Activated CD4-positive, alpha-beta T cell treated with anti-CD3 and anti-CD28 coated beads, Interleukin-2, amount 10 ng/mL, durations not matched to agents 7 days and 5 days (primary cell): ENCODE data around the gene SIX6. TPM values are rescaled to one million over a fixed set of nuclear protein-coding genes. Genes with fewer than 3 reads are reported as not detected.
"Not testable (repeated sequence)": the region's sequence is repeated elsewhere in the genome, so short reads cannot be mapped to it uniquely, and the experiment has no call there.

Source experiments
- CTCF ChIA-PET: fragments of 350-600 bp; sonication (Branson Sonifier 250); formaldehyde crosslinking; loops from one replicate; lab custom pipeline; 2021; ENCODE audit warnings: antibody characterized with exemption; lab: Charles Lee
- POLR2A ChIA-PET: fragments of 350-600 bp; sonication (Branson Sonifier 250); formaldehyde crosslinking; loops from one replicate; lab custom pipeline; 2021; ENCODE audit warnings: antibody characterized with exemption; lab: Charles Lee
- DNase-seq: peaks from one replicate; pipeline ENCODE4 v3.0.0-alpha.2; 2020
- H3K27ac Mint-ChIP-seq: one replicate; pipeline ENCODE4 v1.8.0; 2021; ENCODE audit warnings: mild to moderate bottlenecking, moderate library complexity, mixed read lengths
- H3K27me3 Mint-ChIP-seq: one replicate; pipeline ENCODE4 v1.8.0; 2021; ENCODE audit warnings: mixed read lengths
- H3K36me3 Mint-ChIP-seq: one replicate; pipeline ENCODE4 v1.8.0; 2021; ENCODE audit warnings: low read depth, mixed read lengths
- H3K4me1 Mint-ChIP-seq: one replicate; pipeline ENCODE4 v1.8.0; 2021; ENCODE audit warnings: mixed read lengths
- H3K4me3 Mint-ChIP-seq: one replicate; pipeline ENCODE4 v1.8.0; 2021; ENCODE audit warnings: mild to moderate bottlenecking, moderate library complexity, mixed read lengths
- H3K9me3 Mint-ChIP-seq: one replicate; pipeline ENCODE4 v1.8.0; 2021; ENCODE audit warnings: mixed read lengths
- total RNA-seq, 2 experiments: library from RNA; stranded (reverse); gene quantifications; one replicate each; pipeline ENCODE4 v1.2.3, GENCODE V29; 2021

The SIX6 gene
- not detected for total RNA-seq

DNA sequence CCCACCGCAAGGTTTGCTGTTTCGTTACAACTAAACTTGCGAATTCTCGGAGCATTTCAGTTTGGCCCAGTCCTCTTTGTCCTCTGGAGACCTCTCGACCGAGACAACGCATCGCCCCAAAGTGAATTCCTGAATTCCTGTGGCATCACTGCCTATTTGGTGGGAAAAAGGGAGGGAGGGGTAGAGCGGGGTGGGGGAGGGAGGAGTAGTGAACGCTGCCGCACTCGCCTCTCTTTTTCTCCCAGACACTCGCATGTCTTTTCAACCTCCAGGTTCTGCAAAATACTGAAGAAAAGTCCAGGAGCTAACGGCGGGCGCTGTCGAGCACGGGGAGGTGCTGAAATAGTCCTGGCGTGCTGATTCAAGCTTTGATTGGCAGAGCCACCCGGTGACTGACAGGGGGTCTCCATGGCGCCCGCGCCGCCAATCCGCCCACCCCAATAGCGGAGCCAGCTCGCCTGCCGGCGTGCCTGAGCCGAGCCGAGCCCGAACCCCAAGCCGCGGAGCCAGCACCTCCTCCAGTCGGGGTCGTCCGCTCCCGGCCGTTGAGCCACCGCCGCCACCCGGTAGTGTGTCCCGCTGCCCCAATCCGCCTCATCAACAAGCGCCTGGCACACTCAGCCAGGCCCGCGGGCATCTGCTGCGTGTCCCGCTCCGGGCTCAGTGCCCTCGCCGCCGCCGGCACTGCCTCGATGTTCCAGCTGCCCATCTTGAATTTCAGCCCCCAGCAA, at the start of gene SIX6:
Gene SIX6 (plus strand): TSS at position 440 of the 731 bp plus-strand sequence. CDS start 253 bp downstream, at position 693.
- H3K4me3 Mint-ChIP-seq = peak within 1 kb of the TSS; percentile 22
- no peak for DNase-seq
- peaks cover 9% of the 10 kb centered on the region for H3K4me1 Mint-ChIP-seq
- ChIA-PET POLR2A (no interaction called here), CTCF (no interaction called here)
- peaks cover 3% of the 10 kb centered on the region for H3K9me3 Mint-ChIP-seq
- peak within 1 kb of the TSS; percentile 62 for H3K27ac Mint-ChIP-seq
- peaks cover 90% of the 10 kb centered on the region for H3K27me3 Mint-ChIP-seq
- H3K36me3 Mint-ChIP-seq = no peaks in the 10 kb centered on the region

DNA sequence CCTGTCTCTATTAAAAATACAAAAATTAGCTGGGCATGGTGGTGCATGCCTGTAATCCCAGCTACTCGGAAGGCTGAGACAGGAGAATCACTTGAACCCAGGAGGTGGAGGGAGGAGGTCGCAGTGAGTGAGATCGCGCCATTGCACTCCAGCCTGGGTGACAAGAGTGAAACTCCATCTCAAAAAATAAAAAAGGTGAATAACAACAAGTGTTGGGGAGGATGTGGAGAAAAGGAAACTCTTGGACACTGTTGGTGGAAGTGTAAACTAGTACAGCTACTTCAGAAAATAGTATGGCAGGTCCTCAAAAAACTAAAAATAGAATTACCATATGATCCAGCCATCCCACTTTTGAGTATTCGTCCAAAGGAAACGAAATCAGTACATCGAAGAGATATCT, 28.7 kb upstream of the SIX6 start:
- POLR2A ChIA-PET, H3K4me3 Mint-ChIP-seq, CTCF ChIA-PET, DNase-seq, H3K4me1 Mint-ChIP-seq, H3K36me3 Mint-ChIP-seq, H3K9me3 Mint-ChIP-seq, H3K27ac Mint-ChIP-seq: not testable (repeated sequence)
- peaks cover 23% of the 10 kb centered on the region for H3K27me3 Mint-ChIP-seq

DNA sequence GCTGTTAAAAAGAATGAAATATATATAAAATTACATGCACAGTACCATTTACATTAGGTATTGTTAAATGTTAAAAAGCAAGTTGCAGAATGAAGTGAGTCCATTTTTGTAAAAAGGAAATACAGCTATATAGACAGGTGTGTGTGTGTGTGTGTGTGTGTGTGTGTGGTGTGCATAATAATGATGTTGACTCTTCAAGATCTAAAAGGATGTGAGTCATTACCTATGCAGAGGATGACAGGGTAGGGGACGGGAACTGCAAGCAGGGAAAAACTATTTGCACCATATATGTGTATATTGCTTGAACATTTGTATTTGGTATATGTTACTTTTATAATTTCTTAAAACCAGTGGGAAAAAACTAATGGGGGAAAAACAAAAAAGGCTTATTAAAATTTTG, 26.2 kb upstream of the SIX6 start:
- ChIA-PET CTCF (no interaction called here), POLR2A (no interaction called here)
- Mint-ChIP-seq H3K4me1 (peaks cover 5% of the 10 kb centered on the region), H3K27ac (no peak overlapping the region), H3K36me3 (peaks cover 1% of the 10 kb centered on the region), H3K27me3 (peaks cover 26% of the 10 kb centered on the region), H3K4me3 (no peak overlapping the region), H3K9me3 (peaks cover 4% of the 10 kb centered on the region)
- no peak for DNase-seq

DNA sequence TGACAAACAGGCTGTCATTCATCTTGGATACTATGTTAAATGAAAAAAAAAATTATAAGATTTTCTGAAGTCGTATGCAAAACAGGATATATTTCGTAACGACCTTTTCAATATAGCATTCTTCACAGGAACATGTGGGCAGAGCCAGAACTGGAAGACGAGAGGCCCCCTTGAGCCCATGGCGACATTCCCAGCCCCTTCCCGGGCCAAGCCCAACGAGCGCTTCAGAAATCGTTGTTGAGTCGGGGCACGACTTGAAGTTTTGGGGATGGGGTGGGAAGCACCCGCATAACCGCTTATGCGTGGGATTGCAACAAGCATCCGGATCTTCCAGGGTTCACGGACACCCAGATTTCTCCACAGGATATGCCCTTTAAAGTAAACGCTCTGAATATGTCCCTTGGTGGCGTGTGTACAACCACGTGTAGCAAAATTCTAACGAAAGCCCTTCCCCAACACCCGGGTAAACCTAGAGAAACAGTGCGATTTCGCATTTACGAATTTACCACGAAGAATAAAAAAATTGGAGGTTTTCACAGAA, 23.8 kb upstream of the SIX6 start:
- Mint-ChIP-seq H3K27me3 (peaks cover 26% of the 10 kb centered on the region), H3K9me3 (peaks cover 4% of the 10 kb centered on the region), H3K36me3 (peaks cover 1% of the 10 kb centered on the region), H3K4me3 (peak overlapping the region; percentile 21), H3K4me1 (peaks cover 5% of the 10 kb centered on the region), H3K27ac (no peak overlapping the region)
- ChIA-PET CTCF (no interaction called here), POLR2A (no interaction called here)
- no peak for DNase-seq

DNA sequence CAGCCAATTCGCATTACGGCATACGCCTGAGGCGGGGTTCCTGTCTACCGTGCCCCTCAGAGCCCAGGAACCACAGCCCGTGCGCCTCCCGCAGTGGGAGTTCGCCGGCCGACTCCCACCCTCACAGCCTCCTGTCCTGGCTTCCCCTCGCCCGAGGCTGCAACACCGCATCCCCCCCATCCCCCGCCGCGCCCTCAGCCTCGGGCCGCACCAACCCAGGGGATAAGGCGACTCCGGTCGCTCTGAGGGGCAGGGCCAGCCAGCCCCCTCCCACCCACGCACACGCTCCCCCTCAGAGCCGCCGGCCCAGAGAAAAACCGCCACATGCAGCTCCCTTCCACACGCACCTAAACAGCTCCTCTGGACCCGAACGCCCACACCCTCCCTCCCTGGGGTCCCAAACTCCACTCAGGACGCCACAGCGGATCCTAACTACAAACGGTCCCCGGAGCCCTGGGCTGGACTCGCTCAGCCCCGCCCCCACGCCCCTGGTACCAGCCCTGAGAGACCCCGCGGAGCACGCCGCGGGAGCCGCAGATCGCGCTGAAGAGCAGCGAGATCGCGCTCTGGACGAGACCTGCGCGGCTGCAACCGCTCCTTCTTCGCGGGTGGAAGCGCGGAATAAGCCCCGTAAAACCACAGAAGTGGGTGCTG, 23.2 kb upstream of the SIX6 start, which contains the start of gene C14orf39:
Gene C14orf39 (minus strand): TSS at position 466 of the 654 bp plus-strand sequence. CDS start 985 bp downstream, outside the sequence.
- peaks cover 1% of the 10 kb centered on the region for H3K36me3 Mint-ChIP-seq
- H3K27ac Mint-ChIP-seq = no peak within 1 kb of the TSS
- H3K4me3 Mint-ChIP-seq = peak within 1 kb of the TSS; percentile 21
- peaks cover 25% of the 10 kb centered on the region for H3K27me3 Mint-ChIP-seq
- CTCF ChIA-PET = no interaction called here
- POLR2A ChIA-PET = no interaction called here
- DNase-seq = no peak
- H3K4me1 Mint-ChIP-seq = peaks cover 5% of the 10 kb centered on the region
- H3K9me3 Mint-ChIP-seq = peaks cover under 1% of the 10 kb centered on the region

DNA sequence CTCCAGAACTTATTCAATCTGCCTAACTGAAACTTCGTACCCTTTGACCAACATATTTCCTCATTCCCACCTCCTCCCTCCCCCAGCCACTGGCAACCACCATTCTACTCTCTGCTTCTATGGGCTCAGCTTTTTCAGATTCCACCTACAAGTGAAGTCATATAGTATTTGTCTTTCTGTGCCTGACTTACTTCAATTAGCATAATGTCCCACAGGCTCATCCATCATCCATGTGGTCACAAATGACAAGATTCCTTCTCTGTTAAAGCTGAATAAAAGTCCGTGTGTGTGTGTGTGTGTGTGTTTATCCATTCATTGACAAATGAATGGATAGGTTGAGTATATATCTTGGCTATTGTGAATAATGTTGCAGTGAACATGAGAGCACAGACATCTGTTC, 21.7 kb upstream of the SIX6 start:
- Mint-ChIP-seq H3K27me3 (peaks cover 28% of the 10 kb centered on the region), H3K9me3 (no peaks in the 10 kb centered on the region), H3K27ac (no peak overlapping the region), H3K4me3 (no peak overlapping the region), H3K4me1 (peaks cover 5% of the 10 kb centered on the region), H3K36me3 (peaks cover 1% of the 10 kb centered on the region)
- CTCF ChIA-PET = interaction anchor here (0.6 kb wide), 1 partner anchor 18 kb away, joined by 6 read pairs; no protein-coding TSS in a partner anchor
- POLR2A ChIA-PET = no interaction called here
- DNase-seq = no peak

DNA sequence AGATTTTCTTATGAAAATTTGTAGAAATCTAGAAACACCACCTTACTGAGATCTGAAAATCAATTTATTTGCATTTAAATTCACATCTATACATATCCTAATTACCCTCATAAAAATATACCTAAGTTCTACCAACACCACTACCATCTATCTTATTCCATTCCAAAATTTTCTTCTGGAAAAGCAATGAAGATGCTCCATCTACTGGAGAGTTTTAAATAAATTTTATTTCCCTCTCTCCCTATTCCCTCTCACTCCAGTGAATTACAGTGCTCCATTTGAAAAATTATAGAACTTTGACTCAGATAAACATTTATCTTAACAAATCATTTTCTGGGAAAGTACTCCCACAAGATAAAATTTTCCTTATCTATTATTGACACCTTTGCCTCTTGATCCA, 20.8 kb upstream of the SIX6 start:
- H3K4me3 Mint-ChIP-seq = no peak overlapping the region
- peaks cover 23% of the 10 kb centered on the region for H3K27me3 Mint-ChIP-seq
- H3K9me3 Mint-ChIP-seq = no peaks in the 10 kb centered on the region
- peaks cover 1% of the 10 kb centered on the region for H3K36me3 Mint-ChIP-seq
- no peak for DNase-seq
- no peak overlapping the region for H3K27ac Mint-ChIP-seq
- H3K4me1 Mint-ChIP-seq = peaks cover 5% of the 10 kb centered on the region
- ChIA-PET CTCF (no interaction called here), POLR2A (no interaction called here)

DNA sequence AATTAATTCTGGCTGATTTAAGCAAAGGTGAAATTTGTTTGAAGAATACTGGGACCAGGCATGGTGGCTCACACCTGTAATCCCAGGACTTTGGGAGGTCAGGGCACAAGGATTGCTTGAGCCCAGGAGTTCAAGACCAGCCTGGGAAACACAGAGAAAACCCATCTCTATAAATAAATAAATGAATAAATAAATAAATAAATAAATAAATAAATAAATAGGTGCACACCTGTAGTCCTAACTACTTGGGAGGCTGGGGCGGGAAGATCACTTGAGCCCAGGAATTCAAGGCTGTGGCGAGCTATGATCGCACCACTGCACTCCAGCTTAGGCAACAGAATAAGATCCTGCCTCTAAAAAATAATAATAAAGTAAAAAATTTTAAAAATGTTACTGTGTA, 18.7 kb upstream of the SIX6 start:
- no peak overlapping the region for H3K4me3 Mint-ChIP-seq
- H3K4me1 Mint-ChIP-seq = peaks cover 4% of the 10 kb centered on the region
- peaks cover 14% of the 10 kb centered on the region for H3K27me3 Mint-ChIP-seq
- peaks cover 1% of the 10 kb centered on the region for H3K36me3 Mint-ChIP-seq
- H3K9me3 Mint-ChIP-seq = no peaks in the 10 kb centered on the region
- H3K27ac Mint-ChIP-seq = no peak overlapping the region
- POLR2A ChIA-PET = no interaction called here
- CTCF ChIA-PET = no interaction called here
- DNase-seq = no peak

DNA sequence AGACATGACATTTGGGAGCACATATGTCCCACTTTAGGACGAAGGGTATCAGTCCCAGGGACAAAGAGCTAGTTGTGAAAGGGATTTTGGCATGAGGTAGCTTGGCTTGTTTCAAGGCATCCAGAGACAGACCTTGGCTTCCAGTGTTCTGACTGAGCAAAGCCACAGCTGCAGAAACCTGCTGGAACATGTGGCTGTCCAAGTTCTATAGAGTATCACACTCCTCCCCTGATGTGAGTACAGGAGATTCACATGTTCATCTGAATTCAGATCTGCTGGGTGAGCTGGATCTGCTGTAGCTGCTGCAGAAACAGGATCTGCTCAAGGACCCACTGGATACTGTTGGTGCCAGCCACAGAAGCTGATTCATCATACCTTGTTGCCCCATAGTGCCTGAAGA, 13.0 kb upstream of the SIX6 start:
- no peak overlapping the region for H3K27ac Mint-ChIP-seq
- no peaks in the 10 kb centered on the region for H3K9me3 Mint-ChIP-seq
- no peaks in the 10 kb centered on the region for H3K4me1 Mint-ChIP-seq
- DNase-seq = no peak
- CTCF ChIA-PET = no interaction called here
- H3K4me3 Mint-ChIP-seq = no peak overlapping the region
- peaks cover 6% of the 10 kb centered on the region for H3K27me3 Mint-ChIP-seq
- POLR2A ChIA-PET = no interaction called here
- H3K36me3 Mint-ChIP-seq = no peaks in the 10 kb centered on the region

DNA sequence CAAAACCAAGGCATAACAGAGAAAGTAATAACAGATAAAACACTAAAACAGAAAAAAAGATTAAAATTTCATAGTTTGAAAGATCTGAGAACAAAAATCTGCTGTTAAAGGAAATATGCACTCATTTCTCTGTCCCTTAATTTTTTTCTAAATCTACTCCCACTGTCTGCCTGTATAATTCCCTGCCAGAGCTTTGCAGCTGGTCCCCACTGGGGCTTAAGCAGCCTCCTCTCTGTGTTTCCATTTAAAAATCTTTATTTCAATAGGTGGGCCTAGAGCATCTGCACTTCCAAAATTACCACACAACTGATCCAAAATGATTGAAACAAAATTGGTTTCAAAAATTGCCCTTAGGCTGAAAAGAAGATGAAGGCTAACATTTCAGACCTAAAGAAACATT, 6.4 kb upstream of the SIX6 start:
- CTCF ChIA-PET = interaction anchor here (0.6 kb wide), 1 partner anchor 143 kb away, joined by 3 read pairs; no protein-coding TSS in a partner anchor
- H3K9me3 Mint-ChIP-seq = no peaks in the 10 kb centered on the region
- no peaks in the 10 kb centered on the region for H3K36me3 Mint-ChIP-seq
- POLR2A ChIA-PET = no interaction called here
- H3K4me1 Mint-ChIP-seq = peaks cover 2% of the 10 kb centered on the region
- H3K27me3 Mint-ChIP-seq = peaks cover 54% of the 10 kb centered on the region
- no peak overlapping the region for H3K4me3 Mint-ChIP-seq
- no peak overlapping the region for H3K27ac Mint-ChIP-seq
- DNase-seq = no peak

DNA sequence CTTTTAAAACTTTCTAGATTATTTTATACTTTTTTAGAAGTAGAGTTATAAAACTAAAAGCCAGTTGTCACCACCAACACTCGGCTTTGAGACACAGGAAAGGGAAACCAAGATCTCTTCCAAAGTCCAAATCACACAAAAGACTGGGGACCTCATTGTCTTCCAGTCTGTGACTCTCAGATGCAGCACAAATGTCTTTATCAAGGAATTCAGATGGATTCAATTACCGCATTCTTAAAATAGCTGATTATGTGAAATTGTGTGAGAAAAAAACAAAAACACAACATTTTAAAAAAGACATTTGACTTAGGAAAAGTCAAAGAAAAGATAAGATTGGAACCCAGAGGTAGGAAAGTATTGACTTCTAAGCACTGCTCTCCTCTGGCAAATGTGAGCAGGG, 3.5 kb upstream of the SIX6 start:
- POLR2A ChIA-PET = no interaction called here

DNA sequence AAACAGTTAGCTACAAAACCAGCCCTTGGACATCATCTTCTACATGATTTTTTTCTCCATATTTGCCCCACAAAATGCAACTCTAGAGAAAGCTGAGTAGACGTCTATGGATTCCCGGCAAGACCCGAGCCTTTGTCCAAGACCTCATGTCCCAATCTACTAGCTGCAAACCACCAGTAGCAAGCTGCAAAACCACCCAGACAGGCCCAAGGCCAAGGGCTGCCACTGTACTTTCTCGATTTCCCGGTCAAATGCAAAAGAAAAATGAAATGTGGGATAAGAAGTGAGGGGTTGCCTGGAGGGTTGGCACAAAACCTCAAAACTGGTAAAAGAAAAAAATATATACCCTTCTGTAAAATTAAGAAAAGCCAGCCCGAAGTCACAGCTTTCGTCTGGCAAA, 2.9 kb upstream of the SIX6 start:
- POLR2A ChIA-PET = no interaction called here
- DNase-seq = no peak
- Mint-ChIP-seq H3K9me3 (no peaks in the 10 kb centered on the region), H3K4me1 (peaks cover 7% of the 10 kb centered on the region), H3K4me3 (no peak overlapping the region), H3K36me3 (no peaks in the 10 kb centered on the region), H3K27ac (no peak overlapping the region), H3K27me3 (peaks cover 85% of the 10 kb centered on the region)
- CTCF ChIA-PET = no interaction called here

More for the DNA sequence above, 3.5 kb upstream of the SIX6 start:
- Mint-ChIP-seq H3K9me3 (no peaks in the 10 kb centered on the region), H3K27me3 (peaks cover 81% of the 10 kb centered on the region), H3K27ac (no peak overlapping the region), H3K36me3 (no peaks in the 10 kb centered on the region), H3K4me3 (no peak overlapping the region), H3K4me1 (peaks cover 6% of the 10 kb centered on the region)
- CTCF ChIA-PET = no interaction called here
- DNase-seq = no peak

DNA sequence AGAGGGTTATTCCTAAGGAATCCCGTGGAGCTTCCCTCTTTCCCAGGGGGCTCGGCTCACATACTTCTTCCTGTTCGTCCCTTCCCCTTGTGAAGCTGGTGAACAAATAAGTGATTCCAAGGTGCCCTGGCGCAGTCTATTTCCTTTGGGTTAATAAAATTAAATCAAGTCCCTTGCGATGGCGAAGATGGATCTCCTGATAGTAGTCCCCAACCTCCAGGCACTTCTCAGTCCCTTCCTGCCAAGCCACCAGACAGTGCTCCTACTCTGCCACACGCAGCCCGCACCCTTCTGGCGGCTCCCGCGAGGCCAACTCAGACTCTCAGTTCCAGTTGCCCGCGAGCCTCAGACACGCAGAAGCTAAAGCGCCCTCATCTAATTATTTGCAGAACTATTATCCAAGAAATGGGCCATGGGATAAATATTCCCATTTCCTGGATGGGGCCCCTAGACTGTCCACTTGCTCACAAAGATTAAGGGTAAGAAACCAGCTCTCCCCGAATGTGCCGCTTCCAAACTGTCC, 2.4 kb upstream of the SIX6 start:
- Mint-ChIP-seq H3K4me1 (peaks cover 9% of the 10 kb centered on the region), H3K9me3 (no peaks in the 10 kb centered on the region), H3K4me3 (no peak overlapping the region), H3K27me3 (peaks cover 86% of the 10 kb centered on the region), H3K27ac (peak overlapping the region; percentile 41), H3K36me3 (no peaks in the 10 kb centered on the region)
- no peak for DNase-seq
- POLR2A ChIA-PET = no interaction called here
- CTCF ChIA-PET = no interaction called here
